ENCODE results near the gene SPDYE9. TPM values are rescaled to one million over a fixed set of nuclear protein-coding genes. Genes with fewer than 3 reads are reported as not detected.
"Not testable (repeated sequence)": the region's sequence is repeated elsewhere in the genome, so short reads cannot be mapped to it uniquely, and the experiment has no call there.

Gene SPDYE9
- total RNA-seq, result 0.10 TPM

- not testable (repeated sequence) for DNase-seq
Measured at GRCh38 chr7:73085938-73086337, at the start of gene SPDYE9. SPDYE9 (minus strand) TSS chr7:73086038; CDS start chr7:73084238, 1,800 bp downstream.

GRCh38 chr7:73134866-73135265, 49.0 kb upstream of the SPDYE9 start:
- DNase-seq, result not testable (repeated sequence)

- not testable (repeated sequence) for DNase-seq
Measured at GRCh38 chr7:73132651-73133217, 46.9 kb upstream of the SPDYE9 start.

GRCh38 chr7:73130612-73131011, 44.8 kb upstream of the SPDYE9 start:
- not testable (repeated sequence) for DNase-seq

GRCh38 chr7:73124126-73124525, 38.3 kb upstream of the SPDYE9 start:
- not testable (repeated sequence) for DNase-seq

GRCh38 chr7:73122778-73123447, 37.1 kb upstream of the SPDYE9 start:
- DNase-seq, result not testable (repeated sequence)

GRCh38 chr7:73118155-73118554, 32.3 kb upstream of the SPDYE9 start:
- not testable (repeated sequence) for DNase-seq

- not testable (repeated sequence) for DNase-seq
Measured at GRCh38 chr7:73057811-73058210, 28.0 kb downstream of the SPDYE9 start, which contains the start of gene SPDYE11. SPDYE11 (minus strand) TSS chr7:73057911; CDS start chr7:73056111, 1,800 bp downstream.

GRCh38 chr7:73029666-73030065, 56.2 kb downstream of the SPDYE9 start, which contains the start of gene SPDYE8:
SPDYE8 (minus strand) TSS chr7:73029766; CDS start chr7:73027966, 1,800 bp downstream.
- not testable (repeated sequence) for DNase-seq

Small RNA genes lying within 50 kb of the gene (small RNA-seq; reads per million reads assigned to genes)
- gene RF00019 (ENCODE audit: low replicate concordance), result not detected

Other genes starting within 250 kb of the SPDYE9 start
- gene POM121, start 160.9 kb downstream of the SPDYE9 start, total RNA-seq, result 9.6 TPM
- gene TRIM74, start 116.6 kb downstream of the SPDYE9 start, total RNA-seq, result not detected
- 0.10 TPM for gene SPDYE8, start 56.3 kb downstream of the SPDYE9 start, total RNA-seq
- gene SPDYE11, start 28.1 kb downstream of the SPDYE9 start, total RNA-seq, result 0.10 TPM
- 9.4 TPM for gene NSUN5, start 222.8 kb upstream of the SPDYE9 start, total RNA-seq
- 0.20 TPM for gene TRIM50, start 242.0 kb upstream of the SPDYE9 start, total RNA-seq
- not detected for gene FKBP6, start 242.1 kb upstream of the SPDYE9 start, total RNA-seq

Data from skin of body (tissue), 3 donors.